Endothelial cell of umbilical vein (primary cell): Measurements from ENCODE around the gene POLN. TPM values are rescaled to one million over a fixed set of nuclear protein-coding genes. Genes with fewer than 3 reads are reported as not detected.

Experiments
- BruUV-seq: library from RNA; stranded (reverse); fragments of 400-500 nt; replicated peaks from 2 replicates; lab custom pipeline; 2021; lab: Mats Ljungman, UMichigan
- CTCF ChIA-PET: fragments of 300-600, 350-600 bp; sonication (Branson Sonifier 250); formaldehyde crosslinking; loops from one replicate; lab custom pipeline; 2021; ENCODE audit warnings: antibody characterized with exemption, inconsistent platforms; lab: Charles Lee
- POLR2A ChIA-PET: fragments of 300-600, 350-600 bp; sonication (Branson Sonifier 250); formaldehyde crosslinking; loops from one replicate; lab custom pipeline; 2021; ENCODE audit warnings: antibody characterized with exemption, inconsistent platforms; lab: Charles Lee
- DNase-seq: peaks from one replicate; pipeline ENCODE4 v3.0.0-alpha.2; 2011; ENCODE audit warnings: low read depth, low spot score
- FAIRE-seq: peaks from 2 replicates; lab custom pipeline; 2011; peaks lifted over from hg19 to GRCh38; lab: Jason Lieb, UNC
- H2AFZ ChIP-seq: 2 replicates; pipeline ENCODE4 v1.6.0; 2012; ENCODE audit warnings: low read depth, low read length, control low read depth, inconsistent platforms
- H3K27ac ChIP-seq: 2 replicates; pipeline ENCODE4 v1.5.1; 2011; ENCODE audit warnings: low read depth, mild to moderate bottlenecking, control low read depth, low read length, moderate library complexity; ENCODE audit not compliant: insufficient read depth
- H3K27me3 ChIP-seq, 2 experiments: 2 replicates each; pipeline versions ENCODE4 v1.6.0 to v1.6.1; 2011; ENCODE audit warnings: low read length in 2 of 2, mixed read lengths in 1 of 2; ENCODE audit not compliant: control insufficient read depth in 2 of 2, insufficient read depth in 2 of 2
- H3K36me3 ChIP-seq, 2 experiments: 2 replicates in 1 of 2; 3 replicates in 1 of 2; pipeline ENCODE4 v1.5.1; 2011; ENCODE audit warnings: low read length in 2 of 2, mild to moderate bottlenecking in 1 of 2, moderate library complexity in 1 of 2; ENCODE audit not compliant: control insufficient read depth in 2 of 2, insufficient read depth in 2 of 2; ENCODE audit errors: extremely low read depth in 1 of 2
- H3K4me1 ChIP-seq: 3 replicates; pipeline ENCODE4 v1.5.1; 2011; ENCODE audit warnings: mild to moderate bottlenecking, low read length; ENCODE audit not compliant: control insufficient read depth, insufficient read depth; ENCODE audit errors: extremely low read depth
- H3K4me2 ChIP-seq: 2 replicates; pipeline ENCODE4 v1.6.1; 2011; ENCODE audit warnings: low read length, control low read depth, mixed read lengths; ENCODE audit not compliant: insufficient read depth
- H3K4me3 ChIP-seq, 3 experiments: fragments of 200-600 bp in 1 of 3; sonication (generic), shearing (Covaris generic) in 1 of 3; replicated peaks in 1 of 3; 2 replicates each; pipeline ENCODE4 v1.5.1; 2011 to 2016; ENCODE audit warnings: control low read depth in 3 of 3, low read length in 3 of 3, mild to moderate bottlenecking in 2 of 3, inconsistent platforms in 1 of 3, low read depth in 1 of 3, moderate library complexity in 1 of 3; ENCODE audit not compliant: insufficient read depth in 1 of 3
- H3K79me2 ChIP-seq: 2 replicates; pipeline ENCODE4 v1.6.0; 2012; ENCODE audit warnings: low read length, inconsistent platforms; ENCODE audit not compliant: control insufficient read depth, insufficient read depth
- H3K9ac ChIP-seq: replicated peaks from 2 replicates; pipeline ENCODE3; 2011; ENCODE audit warnings: low read length, control low read depth; ENCODE audit not compliant: insufficient read depth; ENCODE audit errors: extremely low read depth
- H3K9me1 ChIP-seq: replicated peaks from 3 replicates; pipeline ENCODE4 v1.6.0; 2011; ENCODE audit warnings: mild to moderate bottlenecking, low read length; ENCODE audit not compliant: control insufficient read depth, insufficient read depth; ENCODE audit errors: extremely low read depth
- H3K9me3 ChIP-seq: replicated peaks from 2 replicates; pipeline ENCODE4 v1.5.1; 2012; ENCODE audit warnings: low read length, inconsistent platforms; ENCODE audit not compliant: control insufficient read depth, insufficient read depth
- H4K20me1 ChIP-seq: replicated peaks from 2 replicates; pipeline ENCODE3; 2011; ENCODE audit warnings: mild to moderate bottlenecking, low read length; ENCODE audit not compliant: control insufficient read depth, insufficient read depth; ENCODE audit errors: extremely low read depth
- CTCF ChIP-seq, 2 donors: IDR thresholded peaks; 1 replicate in 1 of 2; 2 replicates in 1 of 2; pipeline ENCODE4 v1.5.1; 2011; ENCODE audit warnings: low read length in 2 of 2, mild to moderate bottlenecking in 2 of 2, moderate library complexity in 2 of 2, control low read depth in 1 of 2, inconsistent platforms in 1 of 2, low read depth in 1 of 2; ENCODE audit not compliant: insufficient read depth in 1 of 2; ENCODE audit errors: extremely low read depth in 1 of 2
- EZH2 ChIP-seq: IDR thresholded peaks from 2 replicates; pipeline ENCODE4 v1.6.1; 2012; ENCODE audit warnings: borderline replicate concordance, low read depth, mild to moderate bottlenecking, moderate library complexity, low read length, inconsistent platforms; ENCODE audit not compliant: severe bottlenecking
- FOS ChIP-seq: IDR thresholded peaks from 2 replicates; pipeline ENCODE4 v1.6.1; 2011; ENCODE audit warnings: mild to moderate bottlenecking, low read length, moderate library complexity, borderline replicate concordance; ENCODE audit not compliant: insufficient read depth
- GATA2 ChIP-seq: IDR thresholded peaks from 2 replicates; pipeline ENCODE4 v1.7.0; 2011; ENCODE audit warnings: low read depth, mild to moderate bottlenecking, moderate library complexity, mixed read lengths, low read length; ENCODE audit not compliant: insufficient read length, insufficient read depth
- JUN ChIP-seq: IDR thresholded peaks from 2 replicates; pipeline ENCODE4 v1.6.1; 2011; ENCODE audit warnings: borderline replicate concordance, low read depth; ENCODE audit not compliant: insufficient read length, insufficient read depth
- MAX ChIP-seq: IDR thresholded peaks from 2 replicates; pipeline ENCODE4 v1.6.1; 2011; ENCODE audit not compliant: insufficient read depth, insufficient read length
- MYC ChIP-seq: IDR thresholded peaks from one replicate; pipeline ENCODE4 v1.6.1; 2011; ENCODE audit warnings: mild to moderate bottlenecking, low read depth, low read length
- POLR2A ChIP-seq: IDR thresholded peaks from 2 replicates; pipeline ENCODE4 v1.6.1; 2012; ENCODE audit warnings: low read depth, mild to moderate bottlenecking, control low read depth, low read length
- POLR2AphosphoS5 ChIP-seq: IDR thresholded peaks from 2 replicates; pipeline ENCODE4 v1.6.1; 2012; ENCODE audit warnings: low read depth, mild to moderate bottlenecking, control low read depth, low read length, moderate library complexity; ENCODE audit not compliant: insufficient read depth
- dilution Hi-C: fragments of 300-500 bp; cut with MboI; formaldehyde crosslinking; loops from one replicate; pipeline ENCODE4 v1.15.0; 2019; ENCODE audit warnings: low sequenced_read_pairs; ENCODE audit not compliant: extremely low pct_ligation_motif_present
- intact Hi-C: fragments of 100-400 bp; cut with micrococcal nuclease; formaldehyde crosslinking; loops from one replicate; pipeline ENCODE4 v1.10.0; 2022
- polyA plus RNA-seq, 4 experiments: library from polyadenylated mRNA; depleted of rRNA in 3 of 4; stranded (reverse) in 3 of 4; unstranded in 1 of 4; fragments of >200 nt; gene quantifications; 2 replicates each; pipeline versions ENCODE4 v1.2.1 to v1.2.3, GENCODE V29; 2011 to 2012; ENCODE audit warnings: missing spikeins in 1 of 4
- total RNA-seq: library from RNA; stranded (reverse); gene quantifications from 2 replicates; pipeline ENCODE4 v1.2.3, GENCODE V29; 2021

POLN gene
- total and polyA plus RNA-seq, 2 donors (not counting 3 experiments of a cell fraction or from before 2014, with no cell fraction given), result 1.3 to 4.2 TPM

GRCh38 chr4:2218436-2218835 lies 23.5 kb downstream of the POLN start:
- Histone ChIP-seq H3K9me1 (no peaks in the 10 kb centered on the region), H3K9ac (no peak overlapping the region), H3K4me2 (no peak overlapping the region), H3K36me3 (peaks cover 0 to 3% of the 10 kb centered on the region in 2 experiments), H3K27me3 (no peaks in the 10 kb centered on the region), H3K4me1 (no peaks in the 10 kb centered on the region), H3K9me3 (no peaks in the 10 kb centered on the region), H3K27ac (no peak overlapping the region), H3K79me2 (no peaks in the 10 kb centered on the region), H3K4me3 (no peak overlapping the region), H2AFZ (no peak overlapping the region), H4K20me1 (no peaks in the 10 kb centered on the region)
- no peak for DNase-seq
- dilution Hi-C loops (no loop called here), intact Hi-C loops (no loop called here)
- ChIA-PET CTCF (interaction anchor here (1.0 to 2.2 kb wide), 4 partner anchors 19 to 250 kb away, joined by 3 to 14 read pairs (median 3); partner anchors contain the start of gene RNF4), POLR2A (no interaction called here)
- FAIRE-seq, result no peak
- TF ChIP-seq CTCF (IDR thresholded peaks at IDR 0.05; ENCODE audit: extremely low read depth in 1 of 2, insufficient read depth in 1 of 2, low read depth in 1 of 2, low read length in 2 of 2) (no peak), MYC (no peak), POLR2AphosphoS5 (no peak), POLR2A (no peak), GATA2 (no peak), EZH2 (no peak), JUN (no peak), MAX (no peak), FOS (no peak)
- BruUV-seq, result no TSS peak
